GM12878 (cell line): ENCODE measurements around the gene CTR9. TPM values are rescaled to one million over a fixed set of nuclear protein-coding genes. Genes with fewer than 3 reads are reported as not detected.

Source experiments
- ATAC-seq: fragments of 200-7000 bp; cut with Tn5 transposase; 3 replicates; pipeline ENCODE4 v1.9.1; 2020; ENCODE audit warnings: mild to moderate bottlenecking, moderate library complexity
- BruUV-seq: library from RNA; stranded (reverse); fragments of 400-500 nt; replicated peaks from 2 replicates; lab custom pipeline; 2021; lab: Mats Ljungman, UMichigan
- CTCF ChIA-PET: fragments of 300-600 bp; sonication (Branson Sonifier 250); formaldehyde crosslinking; extraction: SDS; loops from one replicate; lab custom pipeline; 2021; ENCODE audit warnings: inconsistent platforms; lab: Yijun Ruan, JAX
- POLR2A ChIA-PET: fragments of 350-600 bp; formaldehyde crosslinking; extraction: SDS; loops from one replicate; lab custom pipeline; 2021; ENCODE audit warnings: inconsistent platforms; lab: Charles Lee
- RAD21 ChIA-PET: fragments of 300-600 bp; sonication (Branson Sonifier 250); formaldehyde crosslinking; loops from one replicate; lab custom pipeline; 2023; ENCODE audit warnings: antibody characterized with exemption; ENCODE audit not compliant: unreplicated experiment; lab: Charles Lee
- SMC1A ChIA-PET: fragments of 300-600 bp; sonication (Branson Sonifier 250); formaldehyde crosslinking; loops from one replicate; lab custom pipeline; 2023; ENCODE audit not compliant: unreplicated experiment, uncharacterized antibody; lab: Charles Lee
- DNase-seq: peaks from one replicate; pipeline ENCODE4 v3.0.0-alpha.2; 2011; ENCODE audit warnings: low read depth, low spot score
- FAIRE-seq: peaks from 3 replicates; lab custom pipeline; 2011; peaks lifted over from hg19 to GRCh38; lab: Jason Lieb, UNC
- H2AFZ ChIP-seq: 2 replicates; pipeline ENCODE4 v1.6.0; 2011; ENCODE audit warnings: low read depth, low read length, control low read depth; ENCODE audit not compliant: control insufficient read depth
- H3K27ac ChIP-seq: 2 replicates; pipeline ENCODE4 v1.5.1; 2011; ENCODE audit warnings: control low read depth; ENCODE audit not compliant: control insufficient read depth, insufficient read depth
- H3K27me3 ChIP-seq, 2 experiments: replicated peaks in 1 of 2; 2 replicates each; pipeline versions ENCODE4 v1.6.0 to v1.6.1; 2011; ENCODE audit warnings: low read length in 1 of 2; ENCODE audit not compliant: control insufficient read depth in 2 of 2, insufficient read depth in 2 of 2
- H3K36me3 ChIP-seq, 2 experiments: 2 replicates each; pipeline ENCODE4 v1.5.1; 2011; ENCODE audit warnings: low read length in 1 of 2; ENCODE audit not compliant: control insufficient read depth in 2 of 2, insufficient read depth in 2 of 2
- H3K4me1 ChIP-seq: 2 replicates; pipeline ENCODE4 v1.6.1; 2011; ENCODE audit warnings: mild to moderate bottlenecking, low read length, moderate library complexity, mixed read lengths; ENCODE audit not compliant: control insufficient read depth, insufficient read depth
- H3K4me2 ChIP-seq: 2 replicates; pipeline ENCODE4 v1.6.0; 2011; ENCODE audit warnings: control low read depth; ENCODE audit not compliant: control insufficient read depth, insufficient read depth
- H3K4me3 ChIP-seq: fragments of 200-600 bp; sonication (generic); 2 replicates; pipeline ENCODE4 v1.5.1; 2016
- H3K79me2 ChIP-seq: 2 replicates; pipeline ENCODE4 v1.6.0; 2011; ENCODE audit warnings: low read length; ENCODE audit not compliant: control insufficient read depth, insufficient read depth
- H3K9ac ChIP-seq: 2 replicates; pipeline ENCODE4 v1.8.0; 2011; ENCODE audit warnings: low read length, control low read depth, mixed read lengths; ENCODE audit not compliant: control insufficient read depth, insufficient read depth
- H3K9me3 ChIP-seq: replicated peaks from 3 replicates; pipeline ENCODE4 v1.5.1; 2011; ENCODE audit warnings: mild to moderate bottlenecking, low read length; ENCODE audit not compliant: control insufficient read depth, insufficient read depth
- H4K20me1 ChIP-seq: 2 replicates; pipeline ENCODE4 v1.6.0; 2011; ENCODE audit not compliant: control insufficient read depth, insufficient read depth
- CHD4 ChIP-seq: fragments of 200-600 bp; sonication (generic); IDR thresholded peaks from 2 replicates; pipeline ENCODE4 v1.6.1; 2016; ENCODE audit warnings: mild to moderate bottlenecking
- CTCF ChIP-seq, 3 experiments: IDR thresholded peaks in 2 of 3; conservative IDR thresholded peaks in 1 of 3; 2 replicates each; pipeline ENCODE4 v1.5.1; 2011; ENCODE audit warnings: low read depth in 3 of 3, low read length in 3 of 3, mild to moderate bottlenecking in 3 of 3, control low read depth in 2 of 3, moderate library complexity in 2 of 3, inconsistent platforms in 1 of 3, mixed read lengths in 1 of 3; ENCODE audit not compliant: control insufficient read depth in 2 of 3, insufficient read depth in 1 of 3; ENCODE audit errors: extremely low read depth in 1 of 3
- EED ChIP-seq: sonication (generic); IDR thresholded peaks from 2 replicates; pipeline ENCODE4 v1.6.1; 2016; ENCODE audit warnings: antibody characterized with exemption, low read depth
- FOXM1 ChIP-seq: IDR thresholded peaks from 2 replicates; pipeline ENCODE4 v1.6.1; 2012; ENCODE audit warnings: low read depth, mild to moderate bottlenecking, inconsistent platforms, low read length, moderate library complexity
- KAT2A ChIP-seq: conservative IDR thresholded peaks from 2 replicates; pipeline ENCODE4 v1.6.1; 2011; ENCODE audit warnings: low read depth, low read length; ENCODE audit not compliant: control insufficient read depth
- KLF5 ChIP-seq: fragments of 450-650 bp; IDR thresholded peaks from 2 replicates; pipeline ENCODE4 v1.6.1; 2014; ENCODE audit warnings: mild to moderate bottlenecking; ENCODE audit not compliant: partially characterized antibody
- MEF2A ChIP-seq: IDR thresholded peaks from 2 replicates; pipeline ENCODE4 v1.6.1; 2011; ENCODE audit warnings: low read depth, mild to moderate bottlenecking, low read length, moderate library complexity; ENCODE audit not compliant: insufficient read depth
- MEF2B ChIP-seq: fragments of 450-650 bp; IDR thresholded peaks from 2 replicates; pipeline ENCODE4 v1.6.1; 2018; ENCODE audit warnings: mild to moderate bottlenecking, moderate library complexity; ENCODE audit not compliant: partially characterized antibody, poor library complexity, severe bottlenecking
- MXI1 ChIP-seq: fragments of 150-350 bp; IDR thresholded peaks from 2 replicates; pipeline ENCODE4 v1.6.1; 2011; ENCODE audit warnings: low read depth, mild to moderate bottlenecking, inconsistent platforms, low read length, improper control_type of control experiment
- PML ChIP-seq: IDR thresholded peaks from 2 replicates; pipeline ENCODE4 v1.6.1; 2012; ENCODE audit warnings: low read length, inconsistent platforms
- SKIL ChIP-seq: fragments of 450-650 bp; IDR thresholded peaks from 2 replicates; pipeline ENCODE4 v1.6.1; 2017; ENCODE audit warnings: mild to moderate bottlenecking, low read depth, inconsistent platforms; ENCODE audit not compliant: poor library complexity, severe bottlenecking
- SMAD1 ChIP-seq: fragments of 450-650 bp; IDR thresholded peaks from 2 replicates; pipeline ENCODE4 v1.6.1; 2018; ENCODE audit warnings: mild to moderate bottlenecking, low read depth; ENCODE audit not compliant: partially characterized antibody
- WRNIP1 ChIP-seq: IDR thresholded peaks from 2 replicates; pipeline ENCODE4 v1.6.1; 2011; ENCODE audit warnings: low read depth, low read length, improper control_type of control experiment, borderline replicate concordance
- WGBS: methylation state at CpG from one replicate; pipeline ENCODE4 v1.1.6; 2016; ENCODE audit warnings: low lambda C conversion rate; ENCODE audit not compliant: insufficient replicate concordance, insufficient coverage; ENCODE audit errors: missing lambda C conversion rate; 5-methylcytosine and 5-hydroxymethylcytosine counted together
- in situ Hi-C: fragments of 300-500 bp; cut with MboI; formaldehyde crosslinking; loops from 9 replicates; pipeline ENCODE4 v1.14.3; 2018; ENCODE audit warnings: mixed read lengths
- intact Hi-C: fragments of 100-400 bp; cut with micrococcal nuclease; formaldehyde crosslinking; loops from one replicate; pipeline ENCODE4 v1.14.2; 2022; ENCODE audit not compliant: unreplicated experiment
- polyA plus RNA-seq, 11 experiments: library from polyadenylated mRNA; depleted of rRNA in 4 of 11; unstranded in 6 of 11; stranded (reverse) in 5 of 11; fragments of >200 nt; fragmentation: Nextera tagmentation in 4 of 11; fragmentation: Illumina TruSeq in 1 of 11; extraction: Ambion mirVana in 4 of 11; extraction: Trizol in 1 of 11; gene quantifications; 1 replicate in 1 of 11; 2 replicates in 10 of 11; pipeline versions ENCODE4 v1.2.1 to v1.2.3, GENCODE V29; 2011 to 2016; ENCODE audit warnings: inconsistent platforms in 2 of 11, missing spikeins in 2 of 11, low read depth in 1 of 11
- total RNA-seq, 4 experiments: library from RNA; depleted of rRNA in 3 of 4; stranded (reverse); fragments of >200 nt in 3 of 4; fragmentation: Illumina TruSeq in 1 of 4; extraction: Trizol in 1 of 4; gene quantifications; 2 replicates each; pipeline versions ENCODE4 v1.2.1 to v1.2.3, GENCODE V29; 2013 to 2021
- TF ChIP-seq, protein P1 (sequence below): IDR thresholded peaks from 2 replicates; pipeline ENCODE4 v1.6.1; 2012; ENCODE audit warnings: mild to moderate bottlenecking, low read depth, low read length

Gene CTR9
- total and polyA plus RNA-seq, 10 of the 15 experiments (the other 5 are each of a cell fraction or from before 2014, with no cell fraction given), result 13.9 to 54.9 (median 28.9) TPM

- Histone ChIP-seq H3K4me1 (peaks cover 4% of the 10 kb centered on the region), H3K27me3 (no peaks in the 10 kb centered on the region), H3K9ac (no peak overlapping the region), H3K4me2 (no peak overlapping the region), H3K36me3 (peaks cover 5 to 22% of the 10 kb centered on the region in 2 experiments), H3K79me2 (no peaks in the 10 kb centered on the region), H3K4me3 (no peak overlapping the region), H3K9me3 (no peaks in the 10 kb centered on the region), H4K20me1 (no peaks in the 10 kb centered on the region), H3K27ac (no peak overlapping the region), H2AFZ (no peak overlapping the region)
- ChIA-PET POLR2A (interaction anchor here (0.6 to 2.6 kb wide), 6 partner anchors 13 to 309 kb away, joined by 3 to 11 read pairs (median 4); partner anchors contain the start of genes EIF4G2 and ZBED5), SMC1A (interaction anchor here (0.6 to 3.5 kb wide), 28 partner anchors 11 to 994 kb away, joined by 3 to 22 read pairs (median 6); partner anchors contain the start of genes EIF4G2 and ZBED5), CTCF (interaction anchor here (0.7 to 6.5 kb wide), 45 partner anchors 10 to 845 kb away, joined by 3 to 61 read pairs (median 4); partner anchors contain the start of genes EIF4G2 and ZBED5), RAD21 (interaction anchor here (0.6 to 3.0 kb wide), 21 partner anchors 11 to 995 kb away, joined by 3 to 28 read pairs (median 5); partner anchors contain the start of genes EIF4G2 and ZBED5)
- no peak for FAIRE-seq
- WGBS, result 49% methylated on average over 10 of the region's 11 CpGs
- intact Hi-C loops, result loop anchor here (2.0 to 5.0 kb wide), 2 partner anchors 139 to 994 kb away; no protein-coding TSS in a partner anchor
- BruUV-seq, result no TSS peak
- ATAC-seq, result no peak
- in situ Hi-C loops, result loop anchor here (5.0 kb wide), 2 partner anchors 229 to 994 kb away; no protein-coding TSS in a partner anchor
- DNase-seq, result no peak
- TF ChIP-seq WRNIP1 (no peak), KLF5 (no peak), CHD4 (no peak), SKIL (no peak), CTCF (IDR thresholded peaks at IDR 0.05 in 2 of 3, conservative IDR thresholded peaks at IDR 0.05 in 1 of 3; ENCODE audit: control insufficient read depth in 2 of 3, extremely low read depth in 1 of 3, insufficient read depth in 1 of 3, low read depth in 3 of 3, low read length in 3 of 3) (no peak), KAT2A (no peak), EED (no peak), SMAD1 (no peak), FOXM1 (no peak), MEF2A (no peak), MXI1 (no peak), PML (no peak), MEF2B (no peak)
- TF ChIP-seq, protein P1, sequence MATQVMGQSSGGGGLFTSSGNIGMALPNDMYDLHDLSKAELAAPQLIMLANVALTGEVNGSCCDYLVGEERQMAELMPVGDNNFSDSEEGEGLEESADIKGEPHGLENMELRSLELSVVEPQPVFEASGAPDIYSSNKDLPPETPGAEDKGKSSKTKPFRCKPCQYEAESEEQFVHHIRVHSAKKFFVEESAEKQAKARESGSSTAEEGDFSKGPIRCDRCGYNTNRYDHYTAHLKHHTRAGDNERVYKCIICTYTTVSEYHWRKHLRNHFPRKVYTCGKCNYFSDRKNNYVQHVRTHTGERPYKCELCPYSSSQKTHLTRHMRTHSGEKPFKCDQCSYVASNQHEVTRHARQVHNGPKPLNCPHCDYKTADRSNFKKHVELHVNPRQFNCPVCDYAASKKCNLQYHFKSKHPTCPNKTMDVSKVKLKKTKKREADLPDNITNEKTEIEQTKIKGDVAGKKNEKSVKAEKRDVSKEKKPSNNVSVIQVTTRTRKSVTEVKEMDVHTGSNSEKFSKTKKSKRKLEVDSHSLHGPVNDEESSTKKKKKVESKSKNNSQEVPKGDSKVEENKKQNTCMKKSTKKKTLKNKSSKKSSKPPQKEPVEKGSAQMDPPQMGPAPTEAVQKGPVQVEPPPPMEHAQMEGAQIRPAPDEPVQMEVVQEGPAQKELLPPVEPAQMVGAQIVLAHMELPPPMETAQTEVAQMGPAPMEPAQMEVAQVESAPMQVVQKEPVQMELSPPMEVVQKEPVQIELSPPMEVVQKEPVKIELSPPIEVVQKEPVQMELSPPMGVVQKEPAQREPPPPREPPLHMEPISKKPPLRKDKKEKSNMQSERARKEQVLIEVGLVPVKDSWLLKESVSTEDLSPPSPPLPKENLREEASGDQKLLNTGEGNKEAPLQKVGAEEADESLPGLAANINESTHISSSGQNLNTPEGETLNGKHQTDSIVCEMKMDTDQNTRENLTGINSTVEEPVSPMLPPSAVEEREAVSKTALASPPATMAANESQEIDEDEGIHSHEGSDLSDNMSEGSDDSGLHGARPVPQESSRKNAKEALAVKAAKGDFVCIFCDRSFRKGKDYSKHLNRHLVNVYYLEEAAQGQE, result no peak
These were observed 42.6 kb downstream of the CTR9 start for GRCh38 chr11:10793470-10794255.
